Mesenchymal stem cell (in vitro differentiated cells and primary cell): ENCODE measurements around the gene PFKP.
A peak's percentile ranks its signal among the peaks of the same experiment; 100 is the strongest.

Experiments used
- DNase-seq: peaks from one replicate; pipeline ENCODE4 v3.0.0-alpha.2; 2013
- H2AFZ ChIP-seq: one replicate; pipeline ENCODE4 v1.6.1; 2013; ENCODE audit warnings: low read depth, mild to moderate bottlenecking, control low read depth, inconsistent platforms, low read length, moderate library complexity
- H2AK5ac ChIP-seq: 2 replicates; pipeline ENCODE4 v1.6.1; 2013; ENCODE audit warnings: low read length, moderate library complexity, mild to moderate bottlenecking, inconsistent platforms; ENCODE audit not compliant: severe bottlenecking
- H2BK120ac ChIP-seq: one replicate; pipeline ENCODE4 v1.6.1; 2013; ENCODE audit warnings: low read depth, mild to moderate bottlenecking, inconsistent platforms, low read length, moderate library complexity
- H2BK12ac ChIP-seq, 2 experiments: one replicate each; pipeline ENCODE4 v1.6.1; 2013; ENCODE audit warnings: inconsistent platforms in 2 of 2, low read length in 2 of 2, mild to moderate bottlenecking in 2 of 2, moderate library complexity in 2 of 2, control low read depth in 1 of 2
- H2BK15ac ChIP-seq: one replicate; pipeline ENCODE4 v1.6.1; 2013; ENCODE audit warnings: mild to moderate bottlenecking, low read depth, inconsistent platforms; ENCODE audit not compliant: poor library complexity, severe bottlenecking
- H2BK5ac ChIP-seq: 2 replicates; pipeline ENCODE4 v1.6.1; 2013; ENCODE audit warnings: low read depth, mild to moderate bottlenecking, low read length, control low read depth, inconsistent platforms; ENCODE audit not compliant: poor library complexity, severe bottlenecking
- H3K14ac ChIP-seq, 2 experiments: one replicate each; pipeline ENCODE4 v1.6.1; 2013; ENCODE audit warnings: inconsistent platforms in 2 of 2, low read length in 2 of 2, control low read depth in 1 of 2, mild to moderate bottlenecking in 1 of 2, moderate library complexity in 1 of 2
- H3K18ac ChIP-seq, 2 experiments: one replicate each; pipeline ENCODE4 v1.6.1; 2013; ENCODE audit warnings: inconsistent platforms in 2 of 2, low read length in 2 of 2, control low read depth in 1 of 2, low read depth in 1 of 2, mild to moderate bottlenecking in 1 of 2
- H3K23ac ChIP-seq, 2 experiments: one replicate each; pipeline ENCODE4 v1.6.1; 2013; ENCODE audit warnings: inconsistent platforms in 2 of 2, low read length in 2 of 2, mild to moderate bottlenecking in 2 of 2, moderate library complexity in 2 of 2, control low read depth in 1 of 2
- H3K27ac ChIP-seq: 2 replicates; pipeline ENCODE4 v1.5.1; 2013; ENCODE audit warnings: mild to moderate bottlenecking, moderate library complexity, low read length, control low read depth, inconsistent platforms; ENCODE audit not compliant: poor library complexity, severe bottlenecking
- H3K27me3 ChIP-seq, 2 experiments: 2 replicates each; pipeline versions ENCODE4 v1.6.1 to v1.7.0; 2013; ENCODE audit warnings: low read length in 2 of 2, mild to moderate bottlenecking in 2 of 2, moderate library complexity in 2 of 2, control low read depth in 1 of 2, inconsistent platforms in 1 of 2; ENCODE audit not compliant: control insufficient read depth in 1 of 2, insufficient read depth in 1 of 2
- H3K36me3 ChIP-seq, 2 experiments: 2 replicates each; pipeline versions ENCODE4 v1.6.1 to v1.7.0; 2013; ENCODE audit warnings: low read length in 2 of 2, control low read depth in 1 of 2, inconsistent platforms in 1 of 2, low read depth in 1 of 2, mild to moderate bottlenecking in 1 of 2; ENCODE audit not compliant: insufficient read depth in 2 of 2, control insufficient read depth in 1 of 2
- H3K4ac ChIP-seq, 2 experiments: one replicate each; pipeline ENCODE4 v1.6.1; 2013; ENCODE audit warnings: inconsistent platforms in 2 of 2, low read length in 2 of 2, mild to moderate bottlenecking in 2 of 2, moderate library complexity in 2 of 2, control low read depth in 1 of 2, low read depth in 1 of 2
- H3K4me1 ChIP-seq: 2 replicates; pipeline ENCODE4 v1.6.1; 2013; ENCODE audit warnings: low read depth, low read length, control low read depth; ENCODE audit not compliant: control insufficient read depth, insufficient read depth
- H3K4me2 ChIP-seq: 2 replicates; pipeline ENCODE4 v1.6.1; 2013; ENCODE audit warnings: low read length, mild to moderate bottlenecking, inconsistent platforms; ENCODE audit not compliant: poor library complexity, severe bottlenecking
- H3K4me3 ChIP-seq, 2 experiments: 2 replicates each; pipeline versions ENCODE4 v1.5.1 to v1.7.0; 2013; ENCODE audit warnings: low read length in 2 of 2, mild to moderate bottlenecking in 2 of 2, control low read depth in 1 of 2, low read depth in 1 of 2; ENCODE audit not compliant: insufficient read depth in 1 of 2
- H3K79me1 ChIP-seq: replicated peaks from 2 replicates; pipeline ENCODE4 v1.6.1; 2013; ENCODE audit warnings: mild to moderate bottlenecking, control low read depth, low read length, inconsistent platforms; ENCODE audit not compliant: poor library complexity, severe bottlenecking
- H3K9ac ChIP-seq: 2 replicates; pipeline ENCODE4 v1.7.0; 2013; ENCODE audit warnings: mild to moderate bottlenecking, low read length, moderate library complexity
- H3K9me3 ChIP-seq: 2 replicates; pipeline ENCODE4 v1.7.0; 2013; ENCODE audit warnings: mild to moderate bottlenecking, low read length; ENCODE audit not compliant: control insufficient read depth
- H4K8ac ChIP-seq: one replicate; pipeline ENCODE4 v1.6.1; 2013; ENCODE audit warnings: inconsistent platforms, mild to moderate bottlenecking, low read length, moderate library complexity
- H4K91ac ChIP-seq: one replicate; pipeline ENCODE4 v1.6.1; 2013; ENCODE audit warnings: mild to moderate bottlenecking, low read length, inconsistent platforms
- WGBS: methylation state at CpG from one replicate; pipeline ENCODE4 v1.1.7; 2013; ENCODE audit warnings: mixed read lengths; 5-methylcytosine and 5-hydroxymethylcytosine counted together

Gene PFKP

DNA sequence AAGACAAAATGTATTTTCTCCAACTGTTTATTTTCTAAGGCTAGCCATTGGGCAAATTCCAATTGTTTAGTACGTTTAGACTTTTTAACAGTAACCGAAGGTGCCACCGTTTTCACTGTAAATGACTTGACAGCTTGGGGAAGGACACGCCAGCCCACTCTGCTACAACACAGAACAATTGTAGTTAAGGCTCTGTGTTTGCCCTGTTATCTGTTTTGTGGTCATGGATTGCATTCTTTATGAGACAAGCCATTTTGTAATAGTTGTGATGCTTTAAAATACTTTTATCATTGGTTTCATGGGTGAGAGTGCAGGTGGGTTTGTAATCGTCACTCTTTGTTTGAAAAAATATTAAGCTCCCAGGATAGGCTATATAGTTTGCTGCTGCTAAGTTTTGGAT, 111.8 kb downstream of the PFKP start:
- no peaks in the 10 kb centered on the region for H3K9me3 ChIP-seq
- H3K14ac ChIP-seq, result no peak overlapping the region
- H3K4ac ChIP-seq, result no peak overlapping the region
- no peaks in the 10 kb centered on the region for H3K79me1 ChIP-seq
- H2BK120ac ChIP-seq, result no peak overlapping the region
- H2AK5ac ChIP-seq, result no peak overlapping the region
- H4K8ac ChIP-seq, result no peak overlapping the region
- no peak overlapping the region for H3K4me3 ChIP-seq
- H3K27ac ChIP-seq, result no peak overlapping the region
- no peak overlapping the region for H2BK15ac ChIP-seq
- 95% methylated on average over 5 of the region's 5 CpGs for WGBS
- peak; percentile 17 for DNase-seq
- no peak overlapping the region for H3K4me2 ChIP-seq
- no peak overlapping the region for H4K91ac ChIP-seq
- no peak overlapping the region for H3K18ac ChIP-seq
- peaks cover 0 to 17% of the 10 kb centered on the region in 2 experiments for H3K27me3 ChIP-seq
- H2BK12ac ChIP-seq, result no peak overlapping the region
- no peaks in the 10 kb centered on the region for H3K4me1 ChIP-seq
- H2BK5ac ChIP-seq, result no peak overlapping the region
- no peak overlapping the region for H3K23ac ChIP-seq
- no peak overlapping the region for H3K9ac ChIP-seq
- H3K36me3 ChIP-seq, result no peaks in the 10 kb centered on the region
- H2AFZ ChIP-seq, result no peak overlapping the region

DNA sequence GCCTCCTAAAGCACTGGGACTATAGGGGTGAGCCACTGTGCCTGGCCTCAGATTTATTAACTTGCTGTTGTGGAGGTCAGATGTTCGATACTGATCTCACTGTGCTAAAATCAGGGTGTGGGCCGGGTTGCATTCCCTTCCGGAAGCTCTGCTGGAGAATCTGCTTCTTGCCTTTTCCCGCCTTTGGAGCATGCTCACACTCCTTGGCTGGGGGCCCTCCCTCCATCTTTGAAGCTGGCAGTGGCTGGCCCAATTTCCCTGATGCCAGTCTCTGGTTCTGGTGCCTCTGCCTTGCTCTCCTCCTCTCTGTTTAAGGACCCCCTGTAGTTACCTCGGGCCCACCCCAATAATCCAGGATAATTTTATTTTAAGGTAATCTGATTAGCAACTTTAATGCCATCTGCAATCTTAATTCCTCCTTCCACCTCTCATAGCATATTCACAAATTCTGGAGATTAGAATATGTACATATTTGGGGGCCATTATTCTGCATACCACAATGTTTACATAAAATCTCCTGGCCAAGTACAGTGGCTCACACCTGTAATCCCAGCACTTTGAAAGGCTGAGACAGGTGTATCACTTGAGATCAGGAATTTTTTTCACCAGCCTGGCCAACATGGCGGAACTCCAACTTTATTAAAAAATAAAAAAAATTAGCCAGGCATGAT, 113.1 kb downstream of the PFKP start:
- Histone ChIP-seq H3K18ac (no peak overlapping the region), H3K9ac (no peak overlapping the region), H3K4me3 (no peak overlapping the region), H2AK5ac (no peak overlapping the region), H2BK120ac (no peak overlapping the region), H2AFZ (no peak overlapping the region), H4K8ac (no peak overlapping the region), H3K4ac (no peak overlapping the region), H3K27ac (no peak overlapping the region), H2BK12ac (no peak overlapping the region), H3K79me1 (no peaks in the 10 kb centered on the region), H3K27me3 (peaks cover 0 to 18% of the 10 kb centered on the region in 2 experiments), H3K14ac (no peak overlapping the region), H3K23ac (no peak overlapping the region), H3K9me3 (no peaks in the 10 kb centered on the region), H2BK15ac (no peak overlapping the region), H4K91ac (no peak overlapping the region), H3K4me1 (no peaks in the 10 kb centered on the region), H3K4me2 (no peak overlapping the region), H2BK5ac (no peak overlapping the region), H3K36me3 (no peaks in the 10 kb centered on the region)
- 89% methylated on average over 4 of the region's 6 CpGs for WGBS
- no peak for DNase-seq

DNA sequence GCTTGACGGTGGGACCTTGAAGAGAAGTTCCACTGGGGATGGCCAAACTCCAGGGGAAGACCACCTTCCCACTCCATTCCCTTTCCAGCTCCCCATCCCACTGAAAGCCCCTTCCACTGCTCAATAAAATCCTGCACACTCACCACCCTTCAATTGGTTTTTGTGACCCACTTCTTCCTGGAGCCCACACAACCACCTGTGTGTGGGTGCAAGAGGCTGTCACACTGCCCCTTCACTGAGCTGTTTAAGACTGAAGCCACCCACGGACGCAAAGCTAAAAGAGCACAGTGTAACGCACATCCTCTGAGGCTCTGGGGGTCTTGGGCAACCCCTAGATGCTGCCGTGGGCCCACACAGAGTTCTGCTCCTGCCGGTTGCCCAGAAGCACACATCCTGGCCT, 118.0 kb downstream of the PFKP start:
- Histone ChIP-seq H2BK15ac (no peak overlapping the region), H3K23ac (no peak overlapping the region), H3K9me3 (no peaks in the 10 kb centered on the region), H2AFZ (no peak overlapping the region), H2BK120ac (no peak overlapping the region), H4K91ac (no peak overlapping the region), H3K27me3 (peaks cover 0 to 27% of the 10 kb centered on the region in 2 experiments), H3K79me1 (no peaks in the 10 kb centered on the region), H3K14ac (no peak overlapping the region), H3K4me3 (no peak overlapping the region), H2BK12ac (no peak overlapping the region), H3K27ac (no peak overlapping the region), H3K36me3 (no peaks in the 10 kb centered on the region), H3K4ac (no peak overlapping the region), H2BK5ac (no peak overlapping the region), H4K8ac (no peak overlapping the region), H3K4me1 (no peaks in the 10 kb centered on the region), H3K9ac (no peak overlapping the region), H2AK5ac (no peak overlapping the region), H3K4me2 (no peak overlapping the region), H3K18ac (no peak overlapping the region)
- WGBS, result 93% methylated on average over 6 of the region's 6 CpGs
- DNase-seq, result no peak

DNA sequence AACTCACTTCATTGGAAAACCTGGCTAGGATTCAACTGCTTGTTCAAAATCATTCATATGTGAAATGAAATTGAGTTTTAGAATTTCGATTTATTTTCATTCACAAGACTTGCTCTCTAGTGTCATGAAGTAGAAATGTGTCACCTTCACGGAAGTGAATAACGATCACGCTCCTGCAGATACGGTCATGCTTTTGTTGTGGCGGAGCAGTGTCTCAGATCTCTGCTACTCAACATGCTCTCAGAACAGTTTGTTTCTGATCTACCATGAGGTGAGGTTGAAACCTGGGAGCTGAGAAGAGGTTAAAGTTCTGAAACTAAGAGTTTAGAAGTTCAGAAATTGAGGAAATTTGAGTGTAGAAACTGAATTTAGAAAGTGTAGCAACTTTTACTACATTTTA, 119.0 kb downstream of the PFKP start:
- Histone ChIP-seq H2BK15ac (no peak overlapping the region), H3K23ac (no peak overlapping the region), H3K9ac (no peak overlapping the region), H3K27me3 (peaks cover 0 to 27% of the 10 kb centered on the region in 2 experiments), H3K9me3 (no peaks in the 10 kb centered on the region), H2AFZ (no peak overlapping the region), H3K27ac (no peak overlapping the region), H3K4me2 (no peak overlapping the region), H3K36me3 (no peaks in the 10 kb centered on the region), H3K18ac (no peak overlapping the region), H3K79me1 (no peaks in the 10 kb centered on the region), H4K8ac (no peak overlapping the region), H3K14ac (no peak overlapping the region), H2BK12ac (no peak overlapping the region), H2AK5ac (no peak overlapping the region), H3K4ac (no peak overlapping the region), H2BK5ac (no peak overlapping the region), H3K4me1 (no peaks in the 10 kb centered on the region), H4K91ac (no peak overlapping the region), H2BK120ac (no peak overlapping the region), H3K4me3 (no peak overlapping the region)
- no peak for DNase-seq
- 96% methylated on average over 6 of the region's 6 CpGs for WGBS
